ENCODE data around the gene CDH5.

CDH5 gene

GRCh38 chr16:66332634-66333610, 33.6 kb upstream of the CDH5 start:
- no peak overlapping the region for H3K4me3 ChIP-seq (ENCODE audit: severe bottlenecking)
- DNase-seq (ENCODE audit: low spot score) (no peak), ATAC-seq (ENCODE audit: low read depth) (no peak; the same call in 2 of the 3 replicates)
- no peaks in the 10 kb centered on the region for H3K36me3 ChIP-seq (ENCODE audit: low read depth)
- no peaks in the 10 kb centered on the region for H3K4me1 ChIP-seq (ENCODE audit: insufficient read depth, poor library complexity, severe bottlenecking)
- no peaks in the 10 kb centered on the region for H3K9me3 ChIP-seq (ENCODE audit: severe bottlenecking)
- TF ChIP-seq CTCF (IDR thresholded peaks at IDR 0.05; ENCODE audit: poor library complexity, severe bottlenecking) = no peak
- no peak overlapping the region for H3K27ac ChIP-seq (ENCODE audit: poor library complexity, severe bottlenecking)
- H3K27me3 ChIP-seq (ENCODE audit: insufficient read depth, poor library complexity, severe bottlenecking) = no peaks in the 10 kb centered on the region

- H3K9me3 ChIP-seq (ENCODE audit: severe bottlenecking) = no peaks in the 10 kb centered on the region
- TF ChIP-seq CTCF (IDR thresholded peaks at IDR 0.05; ENCODE audit: poor library complexity, severe bottlenecking) = no peak
- no peaks in the 10 kb centered on the region for H3K36me3 ChIP-seq (ENCODE audit: low read depth)
- no peaks in the 10 kb centered on the region for H3K4me1 ChIP-seq (ENCODE audit: insufficient read depth, poor library complexity, severe bottlenecking)
- no peaks in the 10 kb centered on the region for H3K27me3 ChIP-seq (ENCODE audit: insufficient read depth, poor library complexity, severe bottlenecking)
- no peak overlapping the region for H3K27ac ChIP-seq (ENCODE audit: poor library complexity, severe bottlenecking)
- no peak for DNase-seq (ENCODE audit: low spot score)
- ATAC-seq (ENCODE audit: low read depth) = no peak
- no peak overlapping the region for H3K4me3 ChIP-seq (ENCODE audit: severe bottlenecking)
These were observed 31.5 kb upstream of the CDH5 start for GRCh38 chr16:66334853-66335574.

GRCh38 chr16:66335704-66336329, 30.7 kb upstream of the CDH5 start:
- no peaks in the 10 kb centered on the region for H3K4me1 ChIP-seq (ENCODE audit: insufficient read depth, poor library complexity, severe bottlenecking)
- H3K27ac ChIP-seq (ENCODE audit: poor library complexity, severe bottlenecking) = no peak overlapping the region
- DNase-seq (ENCODE audit: low spot score) = no peak
- no peak for TF ChIP-seq CTCF (IDR thresholded peaks at IDR 0.05; ENCODE audit: poor library complexity, severe bottlenecking)
- H3K36me3 ChIP-seq (ENCODE audit: low read depth) = no peaks in the 10 kb centered on the region
- no peak overlapping the region for H3K4me3 ChIP-seq (ENCODE audit: severe bottlenecking)
- peak; percentile 58; the same call in 2 of the 3 replicates for ATAC-seq (ENCODE audit: low read depth)
- no peaks in the 10 kb centered on the region for H3K9me3 ChIP-seq (ENCODE audit: severe bottlenecking)
- H3K27me3 ChIP-seq (ENCODE audit: insufficient read depth, poor library complexity, severe bottlenecking) = no peaks in the 10 kb centered on the region

- Histone ChIP-seq H3K36me3 (ENCODE audit: low read depth) (no peaks in the 10 kb centered on the region), H3K9me3 (ENCODE audit: severe bottlenecking) (no peaks in the 10 kb centered on the region), H3K4me1 (ENCODE audit: insufficient read depth, poor library complexity, severe bottlenecking) (no peaks in the 10 kb centered on the region), H3K27ac (ENCODE audit: poor library complexity, severe bottlenecking) (no peak overlapping the region), H3K4me3 (ENCODE audit: severe bottlenecking) (no peak overlapping the region), H3K27me3 (ENCODE audit: insufficient read depth, poor library complexity, severe bottlenecking) (no peaks in the 10 kb centered on the region)
- ATAC-seq (ENCODE audit: low read depth) (no peak), DNase-seq (ENCODE audit: low spot score) (no peak)
- no peak for TF ChIP-seq CTCF (IDR thresholded peaks at IDR 0.05; ENCODE audit: poor library complexity, severe bottlenecking)
These were observed 28.9 kb upstream of the CDH5 start for GRCh38 chr16:66337463-66338188.
